GM12892 (cell line): ENCODE data around the gene VPS29.
"Not testable (repeated sequence)": the region's sequence is repeated elsewhere in the genome, so short reads cannot be mapped to it uniquely, and the experiment has no call there.

Experiments used
- DNase-seq: peaks from one replicate; pipeline ENCODE4 v3.0.0; 2011; ENCODE audit not compliant: insufficient read length
- FAIRE-seq: peaks from 2 replicates; lab custom pipeline; 2011; peaks lifted over from hg19 to GRCh38; lab: Jason Lieb, UNC
- POLR2A ChIP-seq: IDR thresholded peaks from 2 replicates; pipeline ENCODE4 v1.6.1; 2011; ENCODE audit warnings: low read depth, low read length, control low read depth
- POLR2AphosphoS5 ChIP-seq: IDR thresholded peaks from 2 replicates; pipeline ENCODE4 v1.6.1; 2011; ENCODE audit warnings: low read depth, low read length, control low read depth
- TAF1 ChIP-seq: IDR thresholded peaks from 2 replicates; pipeline ENCODE4 v1.6.1; 2011; ENCODE audit warnings: low read depth, mild to moderate bottlenecking, control low read depth, low read length, borderline replicate concordance

The VPS29 gene

DNA sequence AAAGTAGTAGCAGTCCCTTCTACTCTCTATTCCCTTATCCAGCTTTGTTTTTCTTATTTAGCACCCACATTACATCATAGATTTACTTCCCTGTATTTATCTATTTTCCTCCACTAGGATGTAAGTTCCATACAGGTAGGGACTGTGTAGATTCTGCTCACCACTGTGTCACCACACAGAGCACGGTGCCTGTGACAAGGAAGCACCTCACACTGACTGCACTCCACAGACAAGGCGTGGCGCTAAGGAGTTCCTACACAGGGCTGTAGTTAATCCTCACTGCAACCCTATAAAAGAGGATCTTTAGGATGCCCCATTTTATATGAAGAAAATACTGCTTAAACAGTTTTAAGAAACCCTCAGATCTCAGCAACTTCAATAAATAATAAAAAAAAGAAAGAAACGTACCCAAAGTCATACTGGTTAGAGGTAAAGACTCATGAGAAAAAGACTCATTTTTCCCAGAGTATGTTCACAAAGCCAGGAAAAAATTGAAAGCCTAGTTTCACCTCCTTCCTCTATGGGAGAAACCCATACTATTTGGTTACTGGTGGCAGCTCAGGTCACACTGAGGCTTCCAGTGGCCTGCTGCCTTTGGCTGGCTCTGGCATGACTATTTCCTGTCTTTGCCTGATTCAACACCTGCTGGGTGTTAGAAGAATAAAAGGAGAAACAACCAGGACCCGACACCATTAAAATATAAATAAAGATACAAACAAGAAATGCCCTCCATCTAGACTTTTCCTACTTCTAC lies 37.1 kb upstream of the VPS29 start:
- TF ChIP-seq TAF1: no peak
- TF ChIP-seq POLR2AphosphoS5: no peak
- no peak for TF ChIP-seq POLR2A
- DNase-seq (no peak), FAIRE-seq (no peak)

- FAIRE-seq (no peak), DNase-seq (no peak)
- TF ChIP-seq TAF1: no peak
- no peak for TF ChIP-seq POLR2AphosphoS5
- TF ChIP-seq POLR2A: no peak
Observed at GRCh38 chr12:110537605-110538409, 35.9 kb upstream of the VPS29 start.

- no peak for FAIRE-seq
- TF ChIP-seq POLR2A: no peak
- TF ChIP-seq TAF1: no peak
- no peak for TF ChIP-seq POLR2AphosphoS5
Observed at GRCh38 chr12:110536834-110537604, 35.1 kb upstream of the VPS29 start.

DNA sequence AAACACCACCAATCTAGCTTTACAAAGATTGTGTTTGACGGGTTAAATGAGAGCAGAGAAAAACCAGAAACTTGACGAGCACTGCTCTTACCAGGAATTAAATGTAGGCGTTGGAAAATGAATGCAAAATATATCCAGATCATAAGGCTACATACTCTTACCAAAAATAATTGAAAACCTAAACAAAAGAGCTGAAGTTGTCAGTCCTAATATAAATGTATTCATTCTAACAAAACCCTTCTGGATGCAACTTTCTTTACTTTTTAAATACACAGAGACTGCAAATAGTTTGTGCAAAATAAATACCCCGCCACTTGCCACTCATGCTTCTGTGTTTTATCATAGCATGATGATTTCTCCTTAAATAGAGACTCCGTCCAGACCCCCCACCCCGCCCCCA lies 32.9 kb upstream of the VPS29 start:
- FAIRE-seq (no peak), DNase-seq (no peak)
- TF ChIP-seq POLR2AphosphoS5: no peak
- TF ChIP-seq TAF1: no peak
- TF ChIP-seq POLR2A: no peak

More at GRCh38 chr12:110536834-110537604, 35.1 kb upstream of the VPS29 start:
- no peak for DNase-seq

- FAIRE-seq (no peak), DNase-seq (no peak)
- no peak for TF ChIP-seq TAF1
- TF ChIP-seq POLR2A: no peak
- no peak for TF ChIP-seq POLR2AphosphoS5
Observed at GRCh38 chr12:110533607-110534006, 31.7 kb upstream of the VPS29 start.

- DNase-seq (no peak), FAIRE-seq (no peak)
- TF ChIP-seq POLR2AphosphoS5 (no peak), POLR2A (no peak), TAF1 (no peak)
Observed at GRCh38 chr12:110532644-110533043, 30.7 kb upstream of the VPS29 start.

DNA sequence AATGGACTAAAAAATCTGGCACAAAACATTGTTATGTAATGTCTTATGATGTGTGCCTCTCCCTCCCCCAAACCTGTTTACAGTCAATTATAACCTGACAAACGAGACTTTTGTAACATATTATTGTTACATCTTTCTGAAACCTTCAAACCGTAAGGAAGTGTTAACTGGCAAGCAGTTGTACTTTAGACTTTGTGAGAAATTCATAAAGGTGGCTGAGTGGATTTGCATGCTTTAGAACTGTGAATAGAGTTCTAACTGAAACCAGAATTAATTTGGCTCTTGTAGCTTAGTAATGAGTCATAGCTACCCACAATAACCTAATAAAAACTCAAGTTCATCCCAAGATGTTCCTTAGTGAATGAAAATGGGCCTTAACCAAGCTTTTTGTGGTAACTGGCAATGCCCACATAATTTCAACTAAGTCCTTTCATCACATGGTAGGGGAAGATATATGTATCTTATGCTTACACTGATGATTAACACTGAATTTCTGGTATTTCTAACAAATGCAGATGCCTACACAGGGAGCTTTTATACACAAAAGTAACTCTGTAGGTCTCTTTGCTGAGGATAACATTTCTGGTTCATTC lies 29.9 kb upstream of the VPS29 start:
- TF ChIP-seq POLR2A (no peak; the same call in 1 of the 2 replicates), TAF1 (no peak), POLR2AphosphoS5 (no peak; the same call in 1 of the 2 replicates)
- DNase-seq (peak; percentile 23), FAIRE-seq (peak; percentile 98)

DNA sequence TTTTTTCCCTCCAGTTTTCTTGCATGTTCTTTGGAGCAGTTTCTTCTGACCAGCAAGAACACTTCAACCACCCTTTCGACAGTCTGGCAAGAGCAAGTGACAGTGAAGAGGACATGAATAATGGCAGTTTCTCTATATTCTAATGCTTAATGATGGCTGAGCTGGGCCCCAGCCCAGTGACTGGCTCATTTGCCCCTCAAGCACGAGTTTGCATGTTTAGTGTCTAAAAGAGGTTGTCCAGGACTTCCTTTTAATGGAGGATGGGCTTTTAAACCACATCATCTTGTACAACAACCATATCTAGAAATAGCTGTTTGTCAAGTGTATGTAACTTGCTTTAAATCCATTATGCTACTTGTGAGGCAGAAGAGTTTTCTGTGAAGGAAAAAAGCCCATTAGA lies 28.6 kb upstream of the VPS29 start:
- peak; percentile 64 for FAIRE-seq
- TF ChIP-seq POLR2A (no peak), TAF1 (no peak), POLR2AphosphoS5 (no peak)

GRCh38 chr12:110528277-110528839 lies 26.4 kb upstream of the VPS29 start:
- no peak for DNase-seq
- TF ChIP-seq POLR2AphosphoS5: no peak
- no peak for TF ChIP-seq POLR2A
- TF ChIP-seq TAF1: no peak
- FAIRE-seq: no peak

More for the DNA sequence above, 28.6 kb upstream of the VPS29 start:
- no peak for DNase-seq

GRCh38 chr12:110520876-110521712 lies 19.2 kb upstream of the VPS29 start:
- not testable (repeated sequence) for FAIRE-seq, DNase-seq

GRCh38 chr12:110518014-110518413 lies 16.1 kb upstream of the VPS29 start:
- not testable (repeated sequence) for DNase-seq

GRCh38 chr12:110516995-110517394 lies 15.1 kb upstream of the VPS29 start:
- FAIRE-seq: no peak
- DNase-seq: no peak
- TF ChIP-seq POLR2AphosphoS5 (no peak), POLR2A (no peak), TAF1 (no peak)

More at GRCh38 chr12:110518014-110518413, 16.1 kb upstream of the VPS29 start:
- FAIRE-seq: not testable (repeated sequence)
